SK-N-SH (cell line): ENCODE results near the gene COG2. TPM values are rescaled to one million over a fixed set of nuclear protein-coding genes. Genes with fewer than 3 reads are reported as not detected.

Source experiments
- CTCF ChIA-PET: fragments of 300-600, 350-600 bp; formaldehyde crosslinking; extraction: SDS; loops from one replicate; lab custom pipeline; 2021; lab: Yijun Ruan, JAX
- POLR2A ChIA-PET: fragments of 350-600 bp; sonication (Branson Sonifier 250); formaldehyde crosslinking; extraction: SDS; loops from one replicate; lab custom pipeline; 2020; ENCODE audit warnings: antibody characterized with exemption, inconsistent platforms; lab: Yijun Ruan, JAX
- DNase-seq: peaks from one replicate; pipeline ENCODE4 v3.0.0; 2012
- H2AFZ ChIP-seq: fragments of 200-600 bp; sonication (generic); 2 replicates; pipeline ENCODE4 v1.8.1; 2016; ENCODE audit warnings: antibody characterized with exemption, mild to moderate bottlenecking, low read depth
- H3F3A ChIP-seq: fragments of 200-600 bp; sonication (generic); replicated peaks from 2 replicates; pipeline ENCODE3; 2016; ENCODE audit warnings: antibody characterized with exemption, mild to moderate bottlenecking; ENCODE audit not compliant: insufficient read depth
- H3K27ac ChIP-seq, 2 experiments: fragments of 200-500 bp in 1 of 2; fragments of 200-600 bp in 1 of 2; sonication (Bioruptor generic) in 1 of 2; sonication (generic), shearing (Covaris generic) in 1 of 2; 2 replicates each; pipeline versions ENCODE4 v1.5.1 to v1.6.1; 2014 to 2016; ENCODE audit warnings: low read depth in 2 of 2, inconsistent platforms in 1 of 2, low read length in 1 of 2, mild to moderate bottlenecking in 1 of 2, mixed read lengths in 1 of 2
- H3K27me3 ChIP-seq: fragments of 200-600 bp; sonication (generic), shearing (Covaris generic); 2 replicates; pipeline ENCODE4 v1.6.1; 2016; ENCODE audit warnings: mixed run types; ENCODE audit not compliant: insufficient read depth
- H3K36me3 ChIP-seq, 2 experiments: fragments of 200-500 bp in 1 of 2; fragments of 200-600 bp in 1 of 2; sonication (Bioruptor generic) in 1 of 2; sonication (generic) in 1 of 2; replicated peaks in 1 of 2; 2 replicates each; pipeline versions ENCODE3 to v1.5.1; 2014 to 2016; ENCODE audit warnings: low read length in 1 of 2, mild to moderate bottlenecking in 1 of 2; ENCODE audit not compliant: insufficient read depth in 2 of 2, control insufficient read depth in 1 of 2
- H3K4me1 ChIP-seq, 2 experiments: fragments of 200-500 bp in 1 of 2; fragments of 200-600 bp in 1 of 2; sonication (Bioruptor generic) in 1 of 2; sonication (generic), shearing (Covaris generic) in 1 of 2; 2 replicates each; pipeline versions ENCODE4 v1.5.1 to v1.6.1; 2014 to 2016; ENCODE audit warnings: low read depth in 1 of 2, low read length in 1 of 2, mixed run types in 1 of 2; ENCODE audit not compliant: insufficient read depth in 2 of 2, control insufficient read depth in 1 of 2
- H3K4me2 ChIP-seq: fragments of 200-600 bp; sonication (generic), shearing (Covaris generic); 2 replicates; pipeline ENCODE4 v1.6.1; 2017; ENCODE audit warnings: mixed run types
- H3K4me3 ChIP-seq, 2 experiments: fragments of 200-500 bp in 1 of 2; fragments of 200-600 bp in 1 of 2; sonication (Bioruptor generic) in 1 of 2; sonication (generic), shearing (Covaris generic) in 1 of 2; 2 replicates each; pipeline versions ENCODE4 v1.5.1 to v1.8.1; 2014 to 2016; ENCODE audit warnings: low read depth in 2 of 2, inconsistent platforms in 1 of 2, low read length in 1 of 2, mild to moderate bottlenecking in 1 of 2, mixed read lengths in 1 of 2, moderate library complexity in 1 of 2
- H3K79me2 ChIP-seq: fragments of 200-600 bp; sonication (generic); 2 replicates; pipeline ENCODE4 v1.8.1; 2017; ENCODE audit warnings: mild to moderate bottlenecking; ENCODE audit not compliant: insufficient read depth
- H3K9ac ChIP-seq: fragments of 200-600 bp; sonication (generic); 2 replicates; pipeline ENCODE4 v1.6.1; 2017; ENCODE audit warnings: mixed run types
- H3K9me2 ChIP-seq: fragments of 200-600 bp; sonication (generic); 2 replicates; pipeline ENCODE4 v1.6.1; 2017; ENCODE audit warnings: mixed run types
- H3K9me3 ChIP-seq: fragments of 200-600 bp; sonication (generic); 2 replicates; pipeline ENCODE4 v1.6.1; 2017; ENCODE audit warnings: mixed run types, mild to moderate bottlenecking, moderate library complexity
- H4K20me1 ChIP-seq: fragments of 200-600 bp; sonication (generic); 2 replicates; pipeline ENCODE4 v1.6.1; 2017; ENCODE audit warnings: mild to moderate bottlenecking, mixed run types; ENCODE audit not compliant: insufficient read depth
- CTCF ChIP-seq: fragments of 200-600 bp; sonication (generic); IDR thresholded peaks from 2 replicates; pipeline ENCODE4 v1.6.1; 2017; ENCODE audit warnings: antibody characterized with exemption, mild to moderate bottlenecking, moderate library complexity
- EZH2phosphoT487 ChIP-seq: fragments of 200-600 bp; sonication (generic); IDR thresholded peaks from 2 replicates; pipeline ENCODE4 v1.6.1; 2017; ENCODE audit warnings: low read depth, mixed run types, mild to moderate bottlenecking, antibody characterized with exemption, moderate library complexity, borderline replicate concordance
- FOSL2 ChIP-seq: IDR thresholded peaks from 2 replicates; pipeline ENCODE4 v1.4.0; 2012; ENCODE audit warnings: low read depth, mild to moderate bottlenecking, moderate library complexity, borderline replicate concordance
- GATA2 ChIP-seq: sonication (generic); formaldehyde crosslinking; IDR thresholded peaks from 2 replicates; pipeline ENCODE4 v1.5.0; 2020; ENCODE audit warnings: mild to moderate bottlenecking, missing genetic modification reagents
- JUND ChIP-seq: IDR thresholded peaks from 2 replicates; pipeline ENCODE4 v1.4.0; 2012
- MEF2A ChIP-seq: IDR thresholded peaks from 2 replicates; pipeline ENCODE4 v1.4.0; 2012; ENCODE audit warnings: low read depth, borderline replicate concordance
- MXI1 ChIP-seq: IDR thresholded peaks from 2 replicates; pipeline ENCODE4 v1.6.1; 2012; ENCODE audit warnings: mild to moderate bottlenecking, low read depth, low read length, improper control_type of control experiment
- NFIC ChIP-seq: IDR thresholded peaks from 2 replicates; pipeline ENCODE4 v1.4.0; 2012; ENCODE audit warnings: borderline replicate concordance
- NRF1 ChIP-seq: IDR thresholded peaks from 2 replicates; pipeline ENCODE4 v1.6.1; 2012; ENCODE audit warnings: low read depth, mild to moderate bottlenecking, low read length
- RAD21 ChIP-seq: IDR thresholded peaks from 2 replicates; pipeline ENCODE4 v1.6.1; 2012; ENCODE audit warnings: mild to moderate bottlenecking, low read length
- RFX5 ChIP-seq: IDR thresholded peaks from 2 replicates; pipeline ENCODE4 v1.6.1; 2012; ENCODE audit warnings: mild to moderate bottlenecking, improper control_type of control experiment, low read length
- TAF1 ChIP-seq: IDR thresholded peaks from 2 replicates; pipeline ENCODE4 v1.6.1; 2012; ENCODE audit warnings: low read depth, mild to moderate bottlenecking, low read length, moderate library complexity, borderline replicate concordance
- TEAD4 ChIP-seq: IDR thresholded peaks from 2 replicates; pipeline ENCODE4 v1.4.0; 2012; ENCODE audit warnings: mild to moderate bottlenecking, borderline replicate concordance; ENCODE audit not compliant: insufficient read depth
- YY1 ChIP-seq: IDR thresholded peaks from 2 replicates; pipeline ENCODE4 v1.4.0; 2012; ENCODE audit warnings: low read depth, mild to moderate bottlenecking
- ZBTB33 ChIP-seq: IDR thresholded peaks from 2 replicates; pipeline ENCODE4 v1.4.0; 2012; ENCODE audit warnings: low read depth, borderline replicate concordance
- WGBS: methylation state at CpG from one replicate; pipeline ENCODE4 v1.1.6; 2017; ENCODE audit warnings: low lambda C conversion rate; 5-methylcytosine and 5-hydroxymethylcytosine counted together
- polyA plus RNA-seq, 3 experiments: library from polyadenylated mRNA; depleted of rRNA; stranded (reverse); fragments of >200 nt; gene quantifications; 2 replicates each; pipeline ENCODE4 v1.2.3, GENCODE V29; 2012
- TF ChIP-seq, protein P1 (sequence below): IDR thresholded peaks from 2 replicates; pipeline ENCODE4 v1.4.0; 2012; ENCODE audit warnings: low read depth, borderline replicate concordance
- TF ChIP-seq, protein P2 (sequence below): IDR thresholded peaks from 2 replicates; pipeline ENCODE4; 2012
- TF ChIP-seq, protein P3 (sequence below): fragments of 150-350 bp; IDR thresholded peaks from 2 replicates; pipeline ENCODE4 v1.6.1; 2016; ENCODE audit warnings: mild to moderate bottlenecking, low read depth, low read length
- TF ChIP-seq, protein P4 (sequence below): fragments of 150-350 bp; IDR thresholded peaks from 2 replicates; pipeline ENCODE4 v1.6.1; 2017; ENCODE audit warnings: antibody characterized with exemption, low read length, low read depth, borderline replicate concordance

COG2 gene
- polyA plus RNA-seq, 1 of the 3 experiments (the other 2 are of a cell fraction): 11.0 TPM

DNA sequence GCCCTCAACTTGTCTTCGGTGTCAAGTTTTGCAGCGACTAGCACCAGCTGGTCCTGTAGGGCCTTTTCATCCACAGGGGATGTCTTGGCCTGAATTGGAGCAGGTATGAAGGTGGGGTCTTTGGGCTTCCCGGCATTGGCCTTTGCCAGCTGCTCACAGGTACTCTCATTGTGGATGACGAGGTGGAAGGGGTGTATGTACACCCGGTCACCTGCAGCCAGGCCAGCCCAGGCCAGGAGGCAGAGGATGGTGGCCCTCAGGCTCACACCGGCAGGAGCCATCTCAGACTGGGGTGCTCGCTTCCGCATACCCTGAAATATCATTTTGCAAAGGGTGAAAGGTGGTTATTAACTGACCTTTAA is 68.2 kb downstream of the COG2 start:
- no peak overlapping the region for H3K4me3 ChIP-seq
- H3K27me3 ChIP-seq: no peaks in the 10 kb centered on the region
- TF ChIP-seq RAD21 (no peak), EZH2phosphoT487 (no peak), MXI1 (no peak), NRF1 (no peak), TEAD4 (no peak), JUND (no peak), YY1 (no peak), MEF2A (no peak), GATA2 (no peak), TAF1 (no peak), RFX5 (no peak)
- TF ChIP-seq, protein P1, sequence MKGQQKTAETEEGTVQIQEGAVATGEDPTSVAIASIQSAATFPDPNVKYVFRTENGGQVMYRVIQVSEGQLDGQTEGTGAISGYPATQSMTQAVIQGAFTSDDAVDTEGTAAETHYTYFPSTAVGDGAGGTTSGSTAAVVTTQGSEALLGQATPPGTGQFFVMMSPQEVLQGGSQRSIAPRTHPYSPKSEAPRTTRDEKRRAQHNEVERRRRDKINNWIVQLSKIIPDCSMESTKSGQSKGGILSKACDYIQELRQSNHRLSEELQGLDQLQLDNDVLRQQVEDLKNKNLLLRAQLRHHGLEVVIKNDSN: no peak
- TF ChIP-seq, protein P2, sequence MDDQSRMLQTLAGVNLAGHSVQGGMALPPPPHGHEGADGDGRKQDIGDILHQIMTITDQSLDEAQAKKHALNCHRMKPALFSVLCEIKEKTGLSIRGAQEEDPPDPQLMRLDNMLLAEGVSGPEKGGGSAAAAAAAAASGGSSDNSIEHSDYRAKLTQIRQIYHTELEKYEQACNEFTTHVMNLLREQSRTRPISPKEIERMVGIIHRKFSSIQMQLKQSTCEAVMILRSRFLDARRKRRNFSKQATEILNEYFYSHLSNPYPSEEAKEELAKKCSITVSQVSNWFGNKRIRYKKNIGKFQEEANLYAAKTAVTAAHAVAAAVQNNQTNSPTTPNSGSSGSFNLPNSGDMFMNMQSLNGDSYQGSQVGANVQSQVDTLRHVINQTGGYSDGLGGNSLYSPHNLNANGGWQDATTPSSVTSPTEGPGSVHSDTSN: no peak
- TF ChIP-seq, protein P3, sequence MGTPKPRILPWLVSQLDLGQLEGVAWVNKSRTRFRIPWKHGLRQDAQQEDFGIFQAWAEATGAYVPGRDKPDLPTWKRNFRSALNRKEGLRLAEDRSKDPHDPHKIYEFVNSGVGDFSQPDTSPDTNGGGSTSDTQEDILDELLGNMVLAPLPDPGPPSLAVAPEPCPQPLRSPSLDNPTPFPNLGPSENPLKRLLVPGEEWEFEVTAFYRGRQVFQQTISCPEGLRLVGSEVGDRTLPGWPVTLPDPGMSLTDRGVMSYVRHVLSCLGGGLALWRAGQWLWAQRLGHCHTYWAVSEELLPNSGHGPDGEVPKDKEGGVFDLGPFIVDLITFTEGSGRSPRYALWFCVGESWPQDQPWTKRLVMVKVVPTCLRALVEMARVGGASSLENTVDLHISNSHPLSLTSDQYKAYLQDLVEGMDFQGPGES: no peak
- H4K20me1 ChIP-seq: no peaks in the 10 kb centered on the region
- no peak overlapping the region for H2AFZ ChIP-seq
- no peak for DNase-seq
- no peak overlapping the region for H3K9ac ChIP-seq
- H3K36me3 ChIP-seq: no peaks in the 10 kb centered on the region
- WGBS: 84% methylated on average over 6 of the region's 8 CpGs
- no peaks in the 10 kb centered on the region for H3K79me2 ChIP-seq
- CTCF ChIA-PET: interaction anchor here (0.6 to 0.7 kb wide), 2 partner anchors 18 to 21 kb away, joined by 3 read pairs; no protein-coding TSS in a partner anchor
- H3K27ac ChIP-seq: no peak overlapping the region
- H3K4me1 ChIP-seq: peaks cover 0 to 10% of the 10 kb centered on the region in 2 experiments; a peak in 1 of 4 replicates
- H3K9me3 ChIP-seq: no peaks in the 10 kb centered on the region
- no peak overlapping the region for H3K4me2 ChIP-seq
- POLR2A ChIA-PET: no interaction called here
- no peaks in the 10 kb centered on the region for H3K9me2 ChIP-seq
- no peaks in the 10 kb centered on the region for H3F3A ChIP-seq

GRCh38 chr1:230711245-230711644 is 69.0 kb downstream of the COG2 start:
- H3K36me3 ChIP-seq: no peaks in the 10 kb centered on the region
- H3F3A ChIP-seq: no peaks in the 10 kb centered on the region
- 57% methylated on average over 3 of the region's 3 CpGs for whole genome bisulfite sequencing
- no peak overlapping the region for H3K27ac ChIP-seq
- no peaks in the 10 kb centered on the region for H3K27me3 ChIP-seq
- CTCF ChIA-PET: interaction anchor here (0.7 kb wide), 1 partner anchor 21 kb away, joined by 3 read pairs; no protein-coding TSS in a partner anchor
- H2AFZ ChIP-seq: no peak overlapping the region
- H3K9me2 ChIP-seq: no peaks in the 10 kb centered on the region
- no peak for DNase-seq
- no peaks in the 10 kb centered on the region for H4K20me1 ChIP-seq
- peaks cover 0 to 10% of the 10 kb centered on the region in 2 experiments; a peak in 1 of 4 replicates for H3K4me1 ChIP-seq
- no peak overlapping the region for H3K9ac ChIP-seq
- H3K4me2 ChIP-seq: no peak overlapping the region
- POLR2A ChIA-PET: no interaction called here
- H3K9me3 ChIP-seq: no peaks in the 10 kb centered on the region
- no peak overlapping the region for H3K4me3 ChIP-seq
- H3K79me2 ChIP-seq: no peaks in the 10 kb centered on the region
- TF ChIP-seq, protein P3: no peak
- TF ChIP-seq MXI1 (no peak), FOSL2 (no peak), CTCF (no peak), NFIC (no peak), RFX5 (no peak), ZBTB33 (no peak)
- TF ChIP-seq, protein P4, sequence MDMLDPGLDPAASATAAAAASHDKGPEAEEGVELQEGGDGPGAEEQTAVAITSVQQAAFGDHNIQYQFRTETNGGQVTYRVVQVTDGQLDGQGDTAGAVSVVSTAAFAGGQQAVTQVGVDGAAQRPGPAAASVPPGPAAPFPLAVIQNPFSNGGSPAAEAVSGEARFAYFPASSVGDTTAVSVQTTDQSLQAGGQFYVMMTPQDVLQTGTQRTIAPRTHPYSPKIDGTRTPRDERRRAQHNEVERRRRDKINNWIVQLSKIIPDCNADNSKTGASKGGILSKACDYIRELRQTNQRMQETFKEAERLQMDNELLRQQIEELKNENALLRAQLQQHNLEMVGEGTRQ: no peak
